HG02571 (cell line): ENCODE measurements around the gene NTM.

Experiments used
- ATAC-seq: cut with Tn5 transposase; IDR thresholded peaks from one replicate; pipeline ENCODE4 v1.9.1; 2021; ENCODE audit warnings: mild to moderate bottlenecking, moderate library complexity; ENCODE audit not compliant: unreplicated experiment

The NTM gene

GRCh38 chr11:131372234-131372962, 2.0 kb downstream of the NTM start:
- no peak for ATAC-seq

DNA sequence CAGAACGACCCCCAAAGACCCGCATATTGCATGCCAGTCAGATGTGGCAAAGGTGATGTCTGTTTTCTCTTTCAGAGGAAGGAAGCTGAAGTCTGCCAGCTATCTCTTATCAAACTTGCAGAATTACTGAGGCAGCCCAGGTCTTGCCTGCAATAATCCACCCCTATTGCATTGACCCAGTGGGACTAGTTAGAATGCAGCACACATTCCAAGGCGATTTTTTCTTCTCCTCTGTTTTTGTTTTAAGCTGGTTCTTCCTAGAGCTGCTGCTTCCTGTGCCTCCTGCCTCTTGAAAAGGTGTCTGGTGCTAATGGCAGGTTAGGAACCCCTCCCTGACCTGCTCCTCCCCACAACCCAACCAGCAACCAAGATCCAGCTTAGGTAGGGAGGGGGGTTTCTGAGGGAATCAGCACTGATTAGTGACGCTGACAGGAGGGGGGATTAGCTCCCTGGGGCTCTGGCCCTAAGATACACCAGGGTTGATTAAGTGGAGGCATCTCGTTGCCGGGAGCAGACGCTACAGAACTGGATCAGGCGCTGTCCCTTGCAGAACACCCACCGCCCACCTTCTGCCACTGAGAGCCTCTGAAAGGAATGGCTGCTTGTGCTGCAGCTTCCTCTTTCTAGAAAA, 2.8 kb downstream of the NTM start:
- ATAC-seq = no peak

DNA sequence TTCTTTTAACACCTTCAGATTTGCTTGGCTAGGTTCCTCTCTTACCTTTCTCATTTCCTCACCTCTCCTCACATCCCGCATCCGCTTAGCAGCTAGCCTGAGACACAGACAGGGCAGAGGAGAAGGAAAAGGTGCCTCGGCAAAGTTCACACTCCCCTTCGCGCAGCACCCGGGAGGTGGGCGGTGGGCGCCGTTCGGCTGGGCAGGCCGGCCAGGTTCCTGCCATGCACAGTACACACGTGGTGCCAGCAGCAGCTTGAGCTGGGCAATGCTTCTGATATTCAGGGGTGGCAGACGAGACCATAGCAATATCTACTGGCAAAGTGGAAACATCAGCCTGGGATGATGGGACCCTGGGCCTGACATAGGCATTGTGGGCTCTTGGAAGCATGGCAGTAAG, 3.3 kb downstream of the NTM start:
- ATAC-seq = no peak

DNA sequence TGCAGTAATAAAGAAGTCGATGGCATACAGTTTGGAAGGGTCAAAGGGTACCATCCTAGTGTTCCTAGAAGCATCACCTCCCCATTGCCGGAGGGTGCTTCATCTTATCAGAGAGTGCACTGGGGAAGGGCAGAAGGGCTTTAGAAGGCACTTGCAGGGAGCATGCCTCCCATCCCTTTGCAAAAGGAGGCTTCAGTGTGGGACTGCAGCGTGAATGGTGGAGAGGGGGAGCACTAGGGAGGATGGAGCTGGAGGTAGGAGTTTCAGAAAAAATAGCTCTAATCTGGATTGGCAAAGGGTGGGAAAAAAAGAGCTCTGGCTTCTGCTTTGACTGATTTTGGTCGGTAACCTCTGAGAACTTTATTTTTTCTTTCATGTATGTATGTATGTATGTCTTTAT, 5.0 kb downstream of the NTM start:
- ATAC-seq = no peak

DNA sequence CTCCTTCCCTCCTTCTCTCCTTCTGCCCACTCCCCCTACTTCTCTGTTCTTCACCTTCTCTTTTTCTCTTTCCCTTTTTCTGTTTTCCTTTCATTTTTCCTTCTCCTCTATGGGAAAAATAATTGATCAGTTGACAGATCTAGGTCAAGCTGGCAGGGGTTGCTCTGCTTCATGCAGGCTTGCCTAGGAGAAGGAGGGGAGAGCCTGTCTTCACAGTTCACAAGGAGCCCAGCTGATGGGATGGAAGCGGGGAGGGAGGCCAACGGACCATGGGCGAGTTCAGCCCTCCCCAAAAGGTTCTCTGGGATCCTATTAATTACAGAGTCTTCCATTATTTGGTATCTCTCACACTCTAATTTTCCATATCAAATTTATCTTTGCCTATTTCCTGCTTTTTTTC, 5.5 kb downstream of the NTM start:
- ATAC-seq = no peak

DNA sequence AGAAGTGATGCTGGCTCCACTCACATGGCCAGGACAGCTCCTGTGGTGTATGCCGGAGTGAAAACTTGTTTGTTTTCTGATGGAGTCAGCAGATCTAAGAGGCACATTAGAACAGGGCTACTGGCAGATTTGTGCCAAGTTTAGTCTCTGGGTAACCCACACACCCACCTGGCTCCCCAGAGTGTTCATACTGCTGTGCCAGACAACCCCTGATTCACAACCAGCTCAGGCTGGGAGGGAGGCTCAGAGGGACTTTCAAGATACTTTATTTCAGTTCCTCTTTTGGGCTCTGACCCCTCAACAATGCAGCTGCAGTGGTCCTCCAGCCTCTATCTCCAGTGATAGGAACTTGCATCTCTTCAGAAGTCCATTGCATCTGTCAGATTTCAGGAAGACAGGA, 8.5 kb downstream of the NTM start:
- ATAC-seq = no peak

DNA sequence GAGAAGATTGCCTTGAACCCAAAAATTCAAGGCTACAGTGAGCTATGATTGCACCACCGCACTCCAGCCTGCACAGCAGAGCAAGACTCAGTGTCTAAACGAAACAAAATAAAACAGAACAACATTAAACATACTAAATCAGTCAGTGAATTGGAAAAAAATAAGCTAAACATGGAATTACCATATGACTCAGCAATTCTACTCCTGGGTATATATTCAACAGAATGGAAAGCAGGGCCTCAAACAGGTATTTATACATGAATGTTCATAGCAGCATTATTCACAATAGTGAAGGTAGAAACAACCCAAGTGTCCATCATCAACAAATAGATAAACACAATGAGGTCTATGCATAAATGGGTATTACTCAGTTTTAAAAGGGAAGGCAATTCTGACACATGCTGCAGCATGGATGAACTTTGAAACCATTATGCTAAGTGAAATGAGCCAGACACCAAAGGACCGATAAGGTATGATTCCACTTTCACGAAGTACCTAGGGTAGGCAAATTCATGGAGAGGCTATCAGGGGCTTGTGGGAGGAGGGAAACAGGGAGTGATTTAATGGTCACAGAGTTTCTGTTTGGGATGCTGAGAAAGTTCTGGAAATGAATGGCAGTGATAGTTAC, 15.5 kb downstream of the NTM start:
- ATAC-seq = no peak

DNA sequence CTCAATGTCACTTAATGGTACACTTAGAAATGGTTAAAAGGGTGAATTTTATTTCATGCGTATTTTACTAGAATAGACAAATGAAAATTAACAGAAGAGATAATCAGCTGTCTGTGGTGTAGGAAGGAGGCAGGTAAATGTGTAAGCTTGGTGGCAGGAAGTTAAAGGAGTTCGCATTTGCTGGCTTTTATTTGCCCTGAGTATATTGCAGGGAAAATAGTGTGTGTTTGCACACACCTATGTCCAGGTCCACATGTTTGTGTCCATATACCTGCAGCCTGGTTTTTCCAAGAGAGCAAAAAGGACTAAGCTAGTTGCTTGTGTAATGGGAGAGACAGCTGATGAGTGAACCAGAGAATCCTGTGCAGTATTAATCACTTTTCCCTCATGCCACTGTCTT, 16.0 kb downstream of the NTM start:
- no peak for ATAC-seq

DNA sequence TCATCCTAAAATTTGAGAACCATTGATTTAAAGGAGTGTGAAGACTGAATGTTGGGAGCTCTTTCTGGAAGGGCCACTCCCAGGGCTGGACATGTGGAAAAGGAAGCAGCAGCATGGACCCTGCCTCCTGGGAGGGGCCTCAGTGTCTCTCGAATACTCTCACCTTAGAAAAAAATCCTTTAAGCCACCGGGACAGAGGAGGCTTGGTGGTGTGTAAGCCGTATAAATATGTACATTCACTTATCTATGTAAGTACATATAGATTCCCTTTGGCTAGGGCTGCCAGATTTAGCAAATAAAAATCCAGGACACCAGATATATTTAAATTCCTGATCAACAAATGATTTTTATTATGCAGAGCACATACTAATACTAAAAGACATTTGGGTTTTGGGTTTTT, 17.6 kb downstream of the NTM start:
- no peak for ATAC-seq

DNA sequence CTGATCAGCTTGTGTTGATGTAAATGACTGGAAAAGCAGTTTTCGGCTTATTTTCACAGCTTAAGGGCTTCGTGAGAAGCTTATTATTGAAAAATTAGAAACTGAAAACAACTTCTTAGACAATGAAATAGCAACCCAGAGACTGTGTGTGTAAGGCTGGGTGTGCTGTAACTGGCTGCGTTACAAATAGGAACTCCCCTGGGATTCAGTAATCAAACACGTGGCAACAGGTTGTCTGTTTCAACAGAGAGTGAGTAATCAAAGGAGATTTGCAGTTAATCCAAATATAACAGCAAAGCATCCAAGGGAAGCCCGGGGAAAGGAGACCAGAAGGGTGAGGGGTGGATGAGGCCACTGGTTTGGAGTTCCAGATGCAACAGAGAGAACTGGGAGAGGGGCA, 19.2 kb downstream of the NTM start:
- no peak for ATAC-seq

DNA sequence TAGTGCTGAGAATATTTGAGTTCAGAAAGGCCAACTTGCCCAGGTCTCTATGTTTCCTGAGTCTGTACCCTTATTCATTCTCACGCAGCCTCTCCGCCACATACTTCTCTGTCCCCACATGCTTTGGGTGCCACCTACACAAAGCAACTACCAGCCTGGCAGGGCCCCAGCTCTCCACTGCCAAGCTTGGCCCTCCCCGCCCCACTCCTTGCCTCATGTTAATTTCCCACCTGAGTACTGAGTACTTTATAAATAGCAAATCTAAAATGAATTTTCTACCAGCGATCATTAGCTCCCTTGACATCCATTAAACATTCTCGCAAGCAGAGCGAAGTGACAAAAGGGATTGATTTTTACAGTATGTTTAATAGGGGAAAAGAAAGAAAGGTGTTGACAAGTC, 20.8 kb downstream of the NTM start:
- no peak for ATAC-seq

- no peak for ATAC-seq
Observed at GRCh38 chr11:131392528-131393255, 22.3 kb downstream of the NTM start.

DNA sequence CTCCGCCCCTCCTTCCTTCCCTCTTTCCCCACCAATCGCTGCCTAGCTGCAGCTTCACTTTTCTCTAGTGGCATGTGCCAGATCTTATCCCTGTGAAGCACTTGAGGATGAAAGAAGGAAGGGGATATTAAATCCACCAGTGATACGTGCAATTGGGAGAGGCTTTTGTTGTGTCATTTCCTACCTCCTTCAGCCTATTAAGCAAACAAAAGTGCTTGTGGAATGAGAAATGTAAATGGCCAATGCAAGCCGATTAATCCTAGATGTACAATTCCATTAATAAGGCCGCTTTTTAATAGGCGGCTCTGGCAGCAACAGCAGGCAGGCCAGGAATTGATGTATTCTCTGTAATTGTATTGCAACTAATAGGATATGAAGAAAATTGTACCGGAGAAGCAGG, 23.3 kb downstream of the NTM start:
- no peak for ATAC-seq

DNA sequence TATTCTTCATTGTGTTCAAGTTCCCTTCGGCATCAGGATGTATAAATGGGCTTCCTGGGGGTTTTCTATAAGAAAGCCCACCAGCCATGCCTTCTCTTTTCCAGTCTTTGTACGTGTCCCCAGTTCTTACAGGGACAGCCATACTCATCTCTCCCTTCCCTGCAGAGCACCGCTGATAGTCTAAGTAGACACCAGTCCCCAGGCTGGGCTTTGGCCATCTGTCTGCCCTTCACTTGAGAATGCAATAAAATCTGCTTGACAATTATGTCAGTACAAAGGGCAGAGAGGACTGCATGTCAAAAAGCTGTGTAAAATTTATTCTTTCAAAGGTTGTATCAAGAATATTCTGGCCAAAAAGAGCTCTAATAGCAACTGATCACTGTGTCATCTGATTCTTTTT, 27.3 kb downstream of the NTM start:
- ATAC-seq = no peak

DNA sequence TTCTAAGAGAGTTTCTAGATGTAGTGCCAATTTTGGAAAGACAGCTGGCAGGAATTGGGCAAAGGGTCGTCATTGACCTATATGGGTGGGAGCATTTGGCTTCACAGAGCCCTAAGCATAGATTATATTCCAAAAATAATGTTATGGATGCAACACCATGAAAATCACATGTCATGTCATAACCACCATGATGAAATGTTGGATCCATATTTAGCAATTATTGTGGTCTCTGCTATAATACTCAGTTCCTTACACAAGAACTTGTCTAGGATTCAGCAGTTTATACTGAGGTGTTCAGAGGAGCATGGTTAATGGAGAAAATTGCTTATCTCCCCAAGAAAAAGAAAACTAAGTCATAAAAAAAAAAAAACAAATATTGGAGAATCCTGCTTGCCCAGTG, 31.6 kb downstream of the NTM start:
- no peak for ATAC-seq

DNA sequence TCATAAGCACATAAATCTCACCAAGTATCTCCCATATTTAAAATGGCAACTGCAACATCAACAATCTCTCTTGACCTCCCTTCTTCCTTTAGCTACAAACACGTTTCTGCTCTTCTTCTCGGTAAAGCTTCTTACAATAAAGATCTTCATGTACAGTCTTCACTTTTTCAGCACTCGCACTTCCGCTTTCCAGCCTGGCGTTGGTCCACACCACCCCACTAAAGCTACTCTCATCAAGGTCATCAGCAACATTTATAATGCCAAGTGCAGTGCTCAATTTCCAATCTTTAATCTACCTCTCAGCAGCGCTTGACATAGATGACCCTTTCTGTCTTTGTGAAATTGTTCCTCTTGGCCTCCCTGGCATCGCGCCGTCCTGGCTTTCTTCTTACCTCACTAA, 33.6 kb downstream of the NTM start:
- no peak for ATAC-seq

DNA sequence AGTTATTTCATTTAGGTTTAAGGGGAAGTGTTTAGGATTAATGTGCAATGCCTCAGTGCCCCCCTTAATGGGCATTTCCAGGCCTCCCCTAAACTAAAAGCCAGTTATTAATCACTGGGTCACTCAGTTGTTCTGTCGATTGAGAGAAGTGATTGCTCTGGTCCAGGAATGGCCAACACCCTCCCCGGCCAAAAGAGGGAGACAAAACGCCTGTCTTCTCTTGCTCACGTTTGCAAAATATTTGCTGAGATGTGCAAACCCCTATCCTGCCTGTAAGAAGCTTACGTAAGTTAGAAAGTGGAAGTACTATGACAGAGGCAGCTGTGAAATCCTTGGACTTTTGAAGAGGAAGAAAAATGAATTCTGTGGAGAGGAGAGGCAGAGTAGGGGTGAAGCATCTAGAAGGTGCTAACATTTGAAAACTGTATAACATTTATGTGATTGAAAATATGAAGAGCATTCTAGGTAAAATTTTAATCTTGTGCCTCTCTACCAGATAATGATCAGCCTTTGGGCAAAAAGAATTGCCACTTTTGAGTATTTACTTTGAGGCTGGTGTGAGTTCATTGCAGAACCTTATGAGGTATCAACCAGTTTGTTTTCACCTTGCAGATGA, 37.7 kb downstream of the NTM start:
- no peak for ATAC-seq

DNA sequence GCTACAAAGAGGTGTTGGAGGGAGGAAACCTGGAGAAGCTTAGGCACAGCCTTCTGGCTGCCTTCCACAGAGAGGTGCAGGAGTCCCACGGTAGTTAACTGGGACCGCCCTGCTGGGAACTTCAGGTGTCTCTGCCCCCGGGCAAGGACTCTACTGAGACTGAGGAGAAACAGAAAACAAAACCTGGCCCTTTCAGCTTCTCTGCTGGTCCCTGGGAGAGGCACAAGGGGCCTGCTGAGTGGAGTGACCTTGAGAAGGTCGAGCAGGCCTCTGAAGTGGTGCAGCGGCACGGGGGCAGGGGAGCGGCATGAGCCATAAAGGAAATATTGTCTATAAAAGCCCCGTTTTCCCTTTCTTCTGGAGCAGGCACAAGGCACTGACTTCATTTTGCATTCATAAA, 38.9 kb downstream of the NTM start:
- no peak for ATAC-seq

GRCh38 chr11:131411636-131412035, 41.2 kb downstream of the NTM start:
- no peak for ATAC-seq

DNA sequence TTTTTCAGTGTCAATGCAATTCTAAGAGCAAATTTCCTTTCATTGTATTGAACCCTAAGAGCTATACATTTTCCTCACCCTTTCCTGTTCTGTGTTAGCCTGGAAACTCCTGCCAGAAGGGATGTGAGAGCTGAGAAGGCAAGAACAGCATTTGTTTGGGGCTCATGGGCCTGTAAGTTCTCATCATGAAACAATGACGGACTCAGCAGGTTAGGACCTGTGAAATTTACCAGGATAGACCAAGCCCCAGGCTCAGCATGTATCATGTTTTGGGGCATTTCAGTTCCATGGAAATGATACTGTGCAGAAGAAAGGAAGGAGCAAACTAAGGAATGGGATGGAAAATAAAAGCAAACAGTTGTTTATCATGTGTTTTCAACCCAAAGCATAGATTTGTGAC, 41.6 kb downstream of the NTM start:
- no peak for ATAC-seq

DNA sequence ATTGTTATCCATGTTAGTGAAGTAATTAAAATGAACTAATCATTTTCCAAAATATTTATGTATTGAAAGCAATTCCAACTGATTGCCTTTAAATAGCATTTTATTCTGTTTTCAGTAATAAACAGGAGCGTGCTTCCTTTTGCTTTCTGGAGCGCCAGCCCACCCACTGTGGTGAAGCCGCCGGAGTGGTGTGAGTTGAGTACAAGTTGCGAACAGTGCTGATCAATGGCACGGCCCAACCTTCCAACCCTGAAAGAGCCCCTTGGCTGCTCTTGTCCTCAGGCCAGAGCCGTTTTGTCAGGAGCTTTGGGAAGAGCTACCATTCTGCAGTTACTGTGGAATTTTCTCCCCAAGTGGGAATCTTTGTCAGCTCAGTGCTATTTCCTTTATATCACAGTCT, 42.8 kb downstream of the NTM start:
- ATAC-seq = no peak
